ENCODE results near the gene KIFC3. TPM values are rescaled to one million over a fixed set of nuclear protein-coding genes. Genes with fewer than 3 reads are reported as not detected.

Gene KIFC3
- total and polyA plus RNA-seq, 8 donors = 41.4 to 96.8 (median 60.0) TPM

DNA sequence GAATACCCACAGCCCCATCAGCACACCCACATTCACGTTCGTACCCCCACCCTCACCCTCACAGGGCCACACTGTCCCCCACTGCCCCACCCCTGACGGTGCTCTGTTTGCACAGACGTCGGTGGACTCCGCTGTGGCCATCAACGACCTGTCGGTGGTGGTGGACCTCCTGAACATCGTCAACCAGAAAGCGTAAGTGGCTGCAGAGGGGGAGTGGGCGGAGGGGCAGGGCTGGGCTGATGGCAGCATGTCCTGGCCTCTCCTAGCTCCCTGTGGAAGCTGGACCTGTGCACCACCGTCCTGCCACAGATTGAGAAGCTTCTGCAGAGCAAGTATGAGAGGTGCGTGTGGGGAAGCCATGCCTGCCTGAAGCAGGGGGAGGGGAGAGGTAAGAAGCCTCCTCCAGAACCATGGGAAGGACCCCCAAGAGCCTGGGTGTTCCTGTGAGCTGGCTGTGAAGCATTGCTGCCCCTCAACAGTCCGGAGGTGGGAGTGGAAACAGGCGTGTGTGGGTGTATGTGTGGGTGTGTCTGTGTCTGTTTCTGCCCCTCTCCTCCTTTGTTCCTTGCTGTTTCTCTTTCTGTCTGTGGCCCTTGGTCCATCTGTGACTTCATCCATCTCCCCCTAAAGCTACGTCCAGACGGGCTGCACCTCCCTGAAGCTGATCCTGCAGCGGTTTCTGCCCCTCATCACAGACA, 46.4 kb downstream of the KIFC3 start:
- Histone ChIP-seq H3K9me3 (no peaks in the 10 kb centered on the region), H3K27ac (no peak overlapping the region), H3K27me3 (no peaks in the 10 kb centered on the region), H3K36me3 (peaks cover 0 to 97% of the 10 kb centered on the region in 2 donors), H3K4me3 (no peak overlapping the region), H3K4me1 (peaks cover 0 to 10% of the 10 kb centered on the region in 2 donors)
- TF ChIP-seq, protein P1, sequence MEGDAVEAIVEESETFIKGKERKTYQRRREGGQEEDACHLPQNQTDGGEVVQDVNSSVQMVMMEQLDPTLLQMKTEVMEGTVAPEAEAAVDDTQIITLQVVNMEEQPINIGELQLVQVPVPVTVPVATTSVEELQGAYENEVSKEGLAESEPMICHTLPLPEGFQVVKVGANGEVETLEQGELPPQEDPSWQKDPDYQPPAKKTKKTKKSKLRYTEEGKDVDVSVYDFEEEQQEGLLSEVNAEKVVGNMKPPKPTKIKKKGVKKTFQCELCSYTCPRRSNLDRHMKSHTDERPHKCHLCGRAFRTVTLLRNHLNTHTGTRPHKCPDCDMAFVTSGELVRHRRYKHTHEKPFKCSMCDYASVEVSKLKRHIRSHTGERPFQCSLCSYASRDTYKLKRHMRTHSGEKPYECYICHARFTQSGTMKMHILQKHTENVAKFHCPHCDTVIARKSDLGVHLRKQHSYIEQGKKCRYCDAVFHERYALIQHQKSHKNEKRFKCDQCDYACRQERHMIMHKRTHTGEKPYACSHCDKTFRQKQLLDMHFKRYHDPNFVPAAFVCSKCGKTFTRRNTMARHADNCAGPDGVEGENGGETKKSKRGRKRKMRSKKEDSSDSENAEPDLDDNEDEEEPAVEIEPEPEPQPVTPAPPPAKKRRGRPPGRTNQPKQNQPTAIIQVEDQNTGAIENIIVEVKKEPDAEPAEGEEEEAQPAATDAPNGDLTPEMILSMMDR (IDR thresholded peaks at IDR 0.05) = no peak
- intact Hi-C loops (cut with DNase I) = loop anchor here in 1 of 2 donors (5.0 kb wide), 1 partner anchor 111 kb away; no protein-coding TSS in a partner anchor
- DNase-seq (peak in 1 of 4 donors; percentile 67), ATAC-seq (no peak)

DNA sequence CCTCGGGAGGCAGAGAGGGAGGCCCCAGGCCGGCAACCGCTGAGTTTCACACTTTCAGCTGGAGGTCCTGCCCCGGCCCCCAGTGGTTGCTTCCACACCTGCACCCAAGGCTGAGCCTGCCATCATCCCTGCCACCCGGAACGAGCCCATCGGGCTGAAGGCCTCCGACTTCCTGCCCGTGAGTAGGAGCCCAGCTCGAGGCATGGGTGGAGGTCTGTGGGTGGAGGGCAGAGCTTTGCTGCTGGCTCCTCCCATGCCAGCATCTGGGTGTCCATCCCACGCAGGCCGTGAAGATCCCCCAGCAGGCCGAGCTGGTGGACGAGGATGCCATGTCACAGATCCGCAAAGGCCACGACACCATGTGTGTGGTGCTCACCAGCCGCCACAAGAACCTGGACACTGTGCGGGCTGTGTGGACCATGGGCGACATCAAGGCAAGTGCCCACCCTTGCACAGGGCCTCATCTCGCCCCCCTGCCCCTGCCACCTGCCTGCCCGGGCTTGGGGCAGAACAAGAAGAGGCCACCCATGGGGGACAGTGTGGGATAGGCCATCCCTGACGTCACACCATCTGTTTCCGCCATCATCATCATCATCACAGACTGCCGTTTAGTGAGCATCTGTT, 47.1 kb downstream of the KIFC3 start:
- DNase-seq (peak in 1 of 4 donors; percentile 65), ATAC-seq (no peak)
- H3K27ac ChIP-seq = no peak overlapping the region
- peaks cover 0 to 92% of the 10 kb centered on the region in 2 donors for H3K36me3 ChIP-seq
- intact Hi-C loops (cut with DNase I) = loop anchor here in 1 of 2 donors (5.0 kb wide), 1 partner anchor 112 kb away; no protein-coding TSS in a partner anchor
- H3K9me3 ChIP-seq = no peaks in the 10 kb centered on the region
- TF ChIP-seq, protein P1 (IDR thresholded peaks at IDR 0.05) = no peak
- H3K4me3 ChIP-seq = no peak overlapping the region
- peaks cover 0 to 10% of the 10 kb centered on the region in 2 donors for H3K4me1 ChIP-seq
- H3K27me3 ChIP-seq = no peaks in the 10 kb centered on the region

DNA sequence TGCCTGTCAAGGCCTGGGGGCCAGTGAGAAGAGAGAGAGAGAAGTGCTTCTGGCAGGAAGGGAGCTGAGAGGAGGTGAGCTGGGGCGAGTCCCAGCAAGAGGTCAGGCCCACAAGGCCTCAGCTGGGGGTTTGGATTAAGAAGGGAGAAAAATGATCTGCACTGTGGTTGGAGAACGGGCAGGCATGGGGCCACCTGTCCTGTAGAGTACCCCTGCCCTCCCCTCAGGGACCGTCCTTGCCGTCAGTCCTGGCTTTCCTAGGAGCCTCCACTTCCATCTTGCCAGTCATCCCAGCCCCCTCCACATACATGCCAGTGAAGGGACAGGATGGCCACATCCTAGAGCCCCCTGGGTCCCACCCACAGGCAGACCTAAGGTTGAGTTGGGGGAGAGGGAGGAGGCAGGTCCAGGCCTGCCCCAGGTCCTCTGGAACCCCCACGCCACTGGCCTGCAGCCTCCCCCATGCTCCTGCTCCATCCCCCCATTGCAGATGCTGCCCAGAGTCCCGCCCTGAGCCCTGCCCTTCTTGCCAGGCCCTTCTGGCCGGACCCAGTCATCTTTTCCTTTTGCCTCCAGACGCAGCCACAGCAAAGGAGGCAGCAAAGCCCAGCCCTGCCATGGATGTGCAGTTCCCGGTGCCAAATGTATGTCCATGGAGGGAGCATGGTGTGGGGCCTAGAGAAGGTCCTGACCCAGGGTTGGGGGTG, 47.8 kb downstream of the KIFC3 start:
- intact Hi-C loops (cut with DNase I) = loop anchor here in 1 of 2 donors (5.0 kb wide), 1 partner anchor 113 kb away; no protein-coding TSS in a partner anchor
- Histone ChIP-seq H3K9me3 (no peaks in the 10 kb centered on the region), H3K27ac (no peak overlapping the region), H3K4me1 (peaks cover 0 to 10% of the 10 kb centered on the region in 2 donors), H3K27me3 (no peaks in the 10 kb centered on the region), H3K36me3 (peaks cover 0 to 89% of the 10 kb centered on the region in 2 donors), H3K4me3 (no peak overlapping the region)
- DNase-seq = peak in 1 of 4 donors; percentile 58
- TF ChIP-seq, protein P1 (IDR thresholded peaks at IDR 0.05) = no peak
- no peak for ATAC-seq

DNA sequence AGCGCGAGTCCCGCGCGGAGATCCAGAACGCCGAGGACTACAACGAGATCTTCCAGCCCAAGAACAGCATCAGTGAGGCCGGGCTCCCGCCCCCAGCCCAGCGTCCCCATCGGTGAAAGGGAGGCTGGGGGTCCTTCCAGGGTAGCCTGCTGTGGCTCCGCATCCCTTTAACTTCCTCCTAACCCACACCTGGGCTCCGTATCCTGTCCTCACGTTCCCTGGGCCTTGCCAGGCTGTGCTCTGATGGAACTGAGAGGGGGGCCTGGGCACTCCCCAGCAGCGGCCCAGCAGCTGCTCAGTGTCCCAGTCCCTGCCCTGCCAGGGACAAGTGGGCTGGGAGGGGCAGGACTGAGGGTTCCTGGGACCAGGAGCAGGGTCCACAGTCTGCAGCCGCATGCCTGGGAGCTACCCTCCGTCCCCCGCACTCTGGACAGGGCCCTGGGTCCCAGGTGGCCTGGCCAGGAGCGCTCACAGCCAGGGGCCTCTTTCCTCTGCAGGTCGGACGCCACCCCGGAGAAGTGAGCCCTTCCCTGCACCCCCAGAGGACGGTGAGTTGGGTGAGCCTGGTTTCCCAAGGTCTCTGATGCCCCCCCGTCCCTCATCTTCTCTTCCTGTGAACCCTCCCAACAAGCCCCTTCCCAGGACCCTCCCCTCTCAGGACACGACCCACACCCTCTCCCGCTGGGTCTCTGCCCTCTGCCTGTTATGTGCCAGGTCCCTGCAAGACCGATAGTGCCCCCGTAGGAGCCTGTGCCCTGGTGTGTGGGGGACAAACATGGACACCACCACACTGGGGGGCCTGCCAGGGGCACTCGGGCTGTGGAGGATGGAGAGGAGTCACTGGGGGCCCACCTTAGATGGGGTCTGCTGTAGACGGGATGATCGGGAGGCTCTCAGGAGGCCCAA, 48.6 kb downstream of the KIFC3 start:
- Histone ChIP-seq H3K4me1 (peaks cover 0 to 10% of the 10 kb centered on the region in 2 donors), H3K36me3 (peaks cover 0 to 81% of the 10 kb centered on the region in 2 donors), H3K4me3 (no peak overlapping the region), H3K9me3 (no peaks in the 10 kb centered on the region), H3K27me3 (no peaks in the 10 kb centered on the region), H3K27ac (no peak overlapping the region)
- TF ChIP-seq, protein P1 (IDR thresholded peaks at IDR 0.05) = no peak
- intact Hi-C loops (cut with DNase I) = no loop called here
- ATAC-seq (no peak), DNase-seq (no peak)

Data from left lung (tissue), 10 donors.